A673 (cell line): ENCODE results near the gene SCGB3A1. TPM values are rescaled to one million over a fixed set of nuclear protein-coding genes. Genes with fewer than 3 reads are reported as not detected.

ENCODE experiments used
- BruUV-seq: library from RNA; stranded (reverse); fragments of 400-500 nt; replicated peaks from 2 replicates; lab custom pipeline; 2021; lab: Mats Ljungman, UMichigan
- CTCF ChIA-PET: fragments of 300-600 bp; sonication (Branson Sonifier 250); formaldehyde crosslinking; loops from one replicate; lab custom pipeline; 2022; ENCODE audit warnings: antibody characterized with exemption; lab: Charles Lee
- POLR2A ChIA-PET: fragments of 300-600 bp; sonication (Branson Sonifier 250); formaldehyde crosslinking; loops from one replicate; lab custom pipeline; 2022; ENCODE audit warnings: antibody characterized with exemption; ENCODE audit not compliant: low non-redundant PET; lab: Charles Lee
- DNase-seq: peaks from one replicate; pipeline ENCODE4 v3.0.0-alpha.2; 2015; ENCODE audit warnings: low spot score
- H3K27ac ChIP-seq: fragments of 200-600 bp; sonication (generic); 2 replicates; pipeline ENCODE4 v1.5.1; 2016; ENCODE audit warnings: mixed run types, low read depth, mild to moderate bottlenecking, mixed read lengths, antibody characterized with exemption, low read length; ENCODE audit not compliant: poor library complexity, severe bottlenecking
- H3K27me3 ChIP-seq: fragments of 200-600 bp; sonication (generic); replicated peaks from 2 replicates; pipeline ENCODE4 v1.6.1; 2017; ENCODE audit warnings: mixed run types, low read depth, mild to moderate bottlenecking, mixed read lengths, antibody characterized with exemption, low read length; ENCODE audit not compliant: insufficient read depth, poor library complexity
- H3K36me3 ChIP-seq: fragments of 200-600 bp; sonication (generic); 2 replicates; pipeline ENCODE4 v1.6.1; 2016; ENCODE audit warnings: mixed run types, mild to moderate bottlenecking, mixed read lengths, antibody characterized with exemption, low read length; ENCODE audit not compliant: insufficient read depth, poor library complexity, severe bottlenecking
- H3K4me1 ChIP-seq: fragments of 200-600 bp; sonication (generic); 2 replicates; pipeline ENCODE4 v1.6.1; 2017; ENCODE audit warnings: mixed run types, mild to moderate bottlenecking, mixed read lengths, antibody characterized with exemption, low read length; ENCODE audit not compliant: insufficient read depth, poor library complexity, severe bottlenecking
- H3K4me3 ChIP-seq: fragments of 200-600 bp; sonication (generic); 2 replicates; pipeline ENCODE4 v1.5.1; 2016; ENCODE audit warnings: low read depth, mixed run types, mild to moderate bottlenecking, mixed read lengths, low read length; ENCODE audit not compliant: poor library complexity, severe bottlenecking
- H3K9me3 ChIP-seq: fragments of 200-600 bp; sonication (generic); 2 replicates; pipeline ENCODE4 v1.6.1; 2016; ENCODE audit warnings: mixed run types, low read depth, mild to moderate bottlenecking, mixed read lengths, antibody characterized with exemption, low read length; ENCODE audit not compliant: poor library complexity, severe bottlenecking
- EZH2 ChIP-seq: fragments of 200-600 bp; sonication (generic); IDR thresholded peaks from 2 replicates; pipeline ENCODE4 v1.6.1; 2017; ENCODE audit warnings: borderline replicate concordance, low read depth, mild to moderate bottlenecking, mixed read lengths, antibody characterized with exemption, low read length; ENCODE audit not compliant: poor library complexity, severe bottlenecking
- intact Hi-C: fragments of 100-400 bp; cut with micrococcal nuclease; formaldehyde crosslinking; loops from one replicate; pipeline ENCODE4 v1.10.0; 2022; ENCODE audit not compliant: unreplicated experiment
- total RNA-seq: library from RNA; stranded (reverse); gene quantifications from 2 replicates; pipeline ENCODE4 v1.2.3, GENCODE V29; 2021
- TF ChIP-seq, protein P1 (sequence below): fragments of 300-800, 200-600 bp; sonication (generic); conservative IDR thresholded peaks from 2 replicates; pipeline ENCODE4 v1.5.1; 2017; ENCODE audit warnings: low read depth, mild to moderate bottlenecking, antibody characterized with exemption, low read length, moderate library complexity, mixed read lengths

The SCGB3A1 gene
- total RNA-seq, 1 experiment from 2014 or later, result not detected

DNA sequence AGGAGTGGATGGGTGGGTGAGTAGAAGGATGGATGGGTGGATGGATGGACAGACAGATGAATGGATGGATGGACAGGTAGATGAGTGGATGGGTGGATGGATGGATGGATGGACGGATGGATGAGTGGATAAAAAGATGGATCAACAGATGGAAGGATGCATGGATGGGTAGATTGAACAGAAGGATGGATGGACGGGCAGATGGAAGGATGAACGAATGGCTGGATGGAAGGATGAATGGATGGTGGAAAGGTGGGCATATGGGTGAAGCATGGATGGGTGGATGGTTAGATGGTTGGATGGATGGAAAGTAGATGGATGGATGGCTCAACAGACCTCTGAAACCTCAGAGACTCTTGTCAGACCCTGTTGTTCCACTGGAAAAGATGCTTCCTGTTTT lies 48.0 kb upstream of the SCGB3A1 start:
- ChIA-PET POLR2A (no interaction called here), CTCF (no interaction called here)
- Histone ChIP-seq H3K36me3 (no peaks in the 10 kb centered on the region), H3K27me3 (no peaks in the 10 kb centered on the region), H3K27ac (no peak overlapping the region), H3K4me1 (no peaks in the 10 kb centered on the region), H3K9me3 (no peaks in the 10 kb centered on the region), H3K4me3 (no peak overlapping the region)
- no peak for DNase-seq
- TF ChIP-seq EZH2, result no peak
- BruUV-seq, result no TSS peak
- intact Hi-C loops, result no loop called here

DNA sequence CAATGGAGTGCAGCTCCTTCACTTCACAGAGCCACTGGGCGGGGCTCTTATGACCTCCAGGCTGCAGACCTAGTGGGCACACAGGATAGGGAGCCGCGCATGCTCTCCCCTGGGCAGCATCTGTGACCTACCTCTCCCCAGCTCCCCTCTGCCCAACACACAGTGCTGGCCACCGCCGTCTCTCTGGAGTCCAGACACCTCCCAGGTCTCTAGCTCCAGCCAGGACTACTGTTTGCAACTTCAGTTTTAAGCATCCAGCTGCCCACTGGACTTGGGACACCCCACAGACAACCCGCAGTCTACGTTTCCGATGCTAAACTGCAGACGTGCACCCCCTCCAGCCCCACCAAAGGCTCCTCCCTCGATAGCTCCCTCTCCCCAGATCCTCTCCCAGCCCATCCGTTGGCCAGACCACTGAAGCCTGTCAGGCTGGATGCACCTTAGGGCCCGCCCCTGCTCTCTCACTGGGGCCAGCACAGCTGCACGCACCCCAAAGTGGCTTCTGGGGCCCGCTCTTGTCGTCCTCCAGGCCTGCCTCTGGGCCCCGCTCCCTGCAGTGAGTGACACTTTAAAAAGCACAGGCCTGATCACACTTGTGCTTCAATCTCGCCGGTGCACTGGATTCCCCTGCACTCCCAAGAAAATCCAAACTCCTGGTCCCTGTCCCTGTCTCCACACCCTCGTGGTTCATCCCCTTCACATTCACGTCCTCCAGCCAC lies 46.8 kb upstream of the SCGB3A1 start:
- CTCF ChIA-PET, result interaction anchor here (0.5 kb wide), 1 partner anchor 124 kb away, joined by 4 read pairs; no protein-coding TSS in a partner anchor
- DNase-seq, result no peak
- H3K4me1 ChIP-seq, result no peaks in the 10 kb centered on the region
- H3K4me3 ChIP-seq, result no peak overlapping the region
- H3K27ac ChIP-seq, result no peak overlapping the region
- no peaks in the 10 kb centered on the region for H3K9me3 ChIP-seq
- no peak for TF ChIP-seq EZH2
- TF ChIP-seq, protein P1, sequence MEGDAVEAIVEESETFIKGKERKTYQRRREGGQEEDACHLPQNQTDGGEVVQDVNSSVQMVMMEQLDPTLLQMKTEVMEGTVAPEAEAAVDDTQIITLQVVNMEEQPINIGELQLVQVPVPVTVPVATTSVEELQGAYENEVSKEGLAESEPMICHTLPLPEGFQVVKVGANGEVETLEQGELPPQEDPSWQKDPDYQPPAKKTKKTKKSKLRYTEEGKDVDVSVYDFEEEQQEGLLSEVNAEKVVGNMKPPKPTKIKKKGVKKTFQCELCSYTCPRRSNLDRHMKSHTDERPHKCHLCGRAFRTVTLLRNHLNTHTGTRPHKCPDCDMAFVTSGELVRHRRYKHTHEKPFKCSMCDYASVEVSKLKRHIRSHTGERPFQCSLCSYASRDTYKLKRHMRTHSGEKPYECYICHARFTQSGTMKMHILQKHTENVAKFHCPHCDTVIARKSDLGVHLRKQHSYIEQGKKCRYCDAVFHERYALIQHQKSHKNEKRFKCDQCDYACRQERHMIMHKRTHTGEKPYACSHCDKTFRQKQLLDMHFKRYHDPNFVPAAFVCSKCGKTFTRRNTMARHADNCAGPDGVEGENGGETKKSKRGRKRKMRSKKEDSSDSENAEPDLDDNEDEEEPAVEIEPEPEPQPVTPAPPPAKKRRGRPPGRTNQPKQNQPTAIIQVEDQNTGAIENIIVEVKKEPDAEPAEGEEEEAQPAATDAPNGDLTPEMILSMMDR, result no peak
- intact Hi-C loops, result no loop called here
- POLR2A ChIA-PET, result no interaction called here
- no peaks in the 10 kb centered on the region for H3K27me3 ChIP-seq
- BruUV-seq, result no TSS peak
- no peaks in the 10 kb centered on the region for H3K36me3 ChIP-seq

- ChIA-PET POLR2A (no interaction called here), CTCF (no interaction called here)
- TF ChIP-seq, protein P1, result no peak
- TF ChIP-seq EZH2, result no peak
- no TSS peak for BruUV-seq
- no peaks in the 10 kb centered on the region for H3K9me3 ChIP-seq
- no peaks in the 10 kb centered on the region for H3K27me3 ChIP-seq
- H3K36me3 ChIP-seq, result no peaks in the 10 kb centered on the region
- no peak overlapping the region for H3K4me3 ChIP-seq
- intact Hi-C loops, result no loop called here
- DNase-seq, result no peak
- no peaks in the 10 kb centered on the region for H3K4me1 ChIP-seq
- no peak overlapping the region for H3K27ac ChIP-seq
Measured at GRCh38 chr5:180636403-180637075, 45.2 kb upstream of the SCGB3A1 start.
